Kidney epithelial cell (primary cell): ENCODE data around the gene FECH. TPM values are rescaled to one million over a fixed set of nuclear protein-coding genes. Genes with fewer than 3 reads are reported as not detected.
A peak's percentile ranks its signal among the peaks of the same experiment; 100 is the strongest.

ENCODE experiments used
- DNase-seq: peaks from one replicate; pipeline ENCODE4 v3.0.0-alpha.2; 2010; ENCODE audit warnings: low read depth
- H3K27me3 ChIP-seq: 2 replicates; pipeline ENCODE4 v1.6.0; 2011; ENCODE audit warnings: low read length; ENCODE audit not compliant: control insufficient read depth, insufficient read depth
- H3K36me3 ChIP-seq: 2 replicates; pipeline ENCODE4 v1.5.1; 2011; ENCODE audit warnings: low read length; ENCODE audit not compliant: control insufficient read depth, insufficient read depth
- H3K4me3 ChIP-seq: 2 replicates; pipeline ENCODE4 v1.5.1; 2011; ENCODE audit warnings: low read depth, mild to moderate bottlenecking, control low read depth, low read length
- CTCF ChIP-seq: IDR thresholded peaks from 2 replicates; pipeline ENCODE4 v1.5.1; 2011; ENCODE audit warnings: mild to moderate bottlenecking, moderate library complexity, low read length, control low read depth, inconsistent platforms; ENCODE audit not compliant: insufficient read depth, poor library complexity, severe bottlenecking
- total RNA-seq: library from RNA; depleted of rRNA; stranded (reverse); fragments of >200 nt; gene quantifications from 2 replicates; pipeline ENCODE4 v1.2.3, GENCODE V29; 2015

The FECH gene
- total RNA-seq, 1 donor from 2014 or later = 58.3 TPM

DNA sequence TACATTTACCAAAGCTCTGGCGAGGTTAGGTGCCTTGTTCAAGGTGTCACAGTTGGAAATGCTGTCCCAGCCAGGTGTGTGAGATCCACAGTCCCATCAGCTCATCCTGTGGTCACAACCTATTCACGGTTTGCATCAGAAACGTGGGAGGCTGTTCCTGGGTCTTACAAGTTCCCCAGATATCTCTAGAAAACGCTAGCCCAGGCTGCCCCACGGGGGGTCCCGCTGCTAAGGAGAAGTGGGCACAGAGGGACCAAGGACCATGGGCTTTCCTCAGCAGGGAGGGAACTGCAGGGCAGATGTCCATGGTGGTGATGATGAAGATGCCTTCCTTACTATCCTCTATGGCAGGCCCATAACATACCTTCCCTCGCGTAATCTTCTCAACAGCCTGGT is 649 bp downstream of the FECH start:
- no peaks in the 10 kb centered on the region for H3K27me3 ChIP-seq
- no peak for TF ChIP-seq CTCF
- no peak for DNase-seq
- peak overlapping the region; percentile 85 for H3K4me3 ChIP-seq
- no peaks in the 10 kb centered on the region for H3K36me3 ChIP-seq

GRCh38 chr18:57585421-57585820 is 1.1 kb downstream of the FECH start:
- no peaks in the 10 kb centered on the region for H3K36me3 ChIP-seq
- H3K4me3 ChIP-seq = peak overlapping the region; percentile 85
- H3K27me3 ChIP-seq = no peaks in the 10 kb centered on the region
- TF ChIP-seq CTCF = no peak
- DNase-seq = no peak

DNA sequence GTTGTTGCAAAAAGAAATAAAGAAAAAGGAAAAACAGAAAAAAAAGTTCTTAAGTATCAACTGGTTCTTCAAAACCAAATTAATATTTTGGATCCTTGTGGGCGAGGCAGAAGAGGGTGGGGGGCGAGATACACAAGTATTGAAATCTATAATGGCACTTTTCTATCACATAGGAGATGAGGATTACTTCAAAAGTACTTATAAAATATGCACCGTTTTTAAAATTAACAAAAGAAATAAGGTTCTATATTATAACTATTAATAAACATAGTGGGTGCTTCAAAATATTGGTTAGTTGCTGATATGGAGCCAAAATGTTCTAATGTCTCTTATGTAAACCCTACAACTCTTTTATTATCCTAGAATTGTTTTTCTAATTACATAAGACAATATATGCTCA is 2.1 kb downstream of the FECH start:
- Histone ChIP-seq H3K4me3 (no peak overlapping the region), H3K27me3 (no peaks in the 10 kb centered on the region), H3K36me3 (no peaks in the 10 kb centered on the region)
- no peak for TF ChIP-seq CTCF
- DNase-seq = no peak

GRCh38 chr18:57583297-57583835 is 3.1 kb downstream of the FECH start:
- H3K4me3 ChIP-seq = no peak overlapping the region
- no peaks in the 10 kb centered on the region for H3K36me3 ChIP-seq
- no peak for DNase-seq
- TF ChIP-seq CTCF = no peak
- H3K27me3 ChIP-seq = no peaks in the 10 kb centered on the region

DNA sequence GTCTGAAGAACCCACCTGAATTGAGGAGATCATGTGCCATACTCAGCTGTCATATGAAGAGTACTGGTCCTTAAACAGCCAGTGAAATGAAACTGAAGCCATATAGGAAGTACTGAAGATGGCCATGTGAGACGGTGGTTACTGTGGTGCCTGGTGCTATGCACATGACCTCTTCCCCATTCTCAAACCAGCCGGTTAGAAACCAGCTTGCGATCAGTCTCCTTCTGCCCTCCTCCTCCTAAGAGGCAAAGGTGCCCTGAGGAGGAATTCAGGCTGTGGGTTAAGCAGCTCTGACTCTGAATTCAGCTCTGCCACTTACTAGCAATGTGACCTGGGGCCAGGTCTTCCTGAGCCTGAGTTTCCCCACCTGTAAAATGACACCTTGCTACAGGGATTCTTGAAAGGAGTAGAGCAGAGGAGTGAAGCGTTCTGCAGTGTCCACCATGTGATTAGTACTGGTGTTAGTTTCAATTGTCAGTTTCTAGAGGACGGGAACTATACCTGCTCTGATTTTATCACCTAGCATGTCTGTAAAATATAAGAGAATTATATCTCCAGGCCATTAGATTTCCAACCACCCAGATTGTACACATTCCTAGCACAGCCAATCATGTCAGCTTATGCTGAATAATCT is 5.1 kb downstream of the FECH start:
- no peaks in the 10 kb centered on the region for H3K36me3 ChIP-seq
- DNase-seq = no peak
- TF ChIP-seq CTCF = no peak
- H3K4me3 ChIP-seq = no peak overlapping the region
- no peaks in the 10 kb centered on the region for H3K27me3 ChIP-seq

DNA sequence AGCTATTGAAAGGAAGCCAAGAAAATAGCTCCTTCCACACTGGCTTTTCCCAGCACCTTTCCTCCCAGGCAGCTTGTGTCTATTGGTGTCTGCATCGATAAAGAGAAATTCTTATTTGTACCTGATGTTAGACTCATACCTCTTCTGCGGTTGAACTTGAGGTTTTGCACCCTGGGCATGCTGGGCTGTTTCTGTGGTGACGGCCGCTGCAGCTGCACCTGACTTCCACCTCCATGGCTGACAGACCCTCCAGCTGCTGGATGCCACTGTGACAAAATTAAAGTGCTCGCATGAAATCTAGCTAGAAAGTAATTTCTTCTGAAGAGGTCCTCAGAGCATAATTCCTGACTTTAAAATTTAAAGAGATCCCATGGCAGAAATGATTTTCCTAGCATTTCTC is 6.6 kb downstream of the FECH start:
- no peak for TF ChIP-seq CTCF

More for the DNA sequence above, 6.6 kb downstream of the FECH start:
- Histone ChIP-seq H3K4me3 (no peak overlapping the region), H3K36me3 (no peaks in the 10 kb centered on the region), H3K27me3 (no peaks in the 10 kb centered on the region)
- DNase-seq = no peak
